Lung microvascular endothelial cell (primary cell): Measurements from ENCODE around the gene GSTA4. TPM values are rescaled to one million over a fixed set of nuclear protein-coding genes. Genes with fewer than 3 reads are reported as not detected.

Experiments
- total RNA-seq: library from RNA; depleted of rRNA; stranded (reverse); fragments of >200 nt; gene quantifications from 2 replicates; pipeline ENCODE4 v1.2.1, GENCODE V29; 2014

The GSTA4 gene
- total RNA-seq, 1 donor from 2014 or later, result 9.7 TPM

Other genes starting within 250 kb of the GSTA4 start
- not detected in 2 replicates for gene GSTA2, start 231.8 kb downstream of the GSTA4 start, total RNA-seq
- gene GSTA1, start 191.5 kb downstream of the GSTA4 start, total RNA-seq, result not detected in 2 replicates
- not detected in 2 replicates for gene GSTA5, start 154.5 kb downstream of the GSTA4 start, total RNA-seq
- gene GSTA3, start 85.6 kb downstream of the GSTA4 start, total RNA-seq, result not detected in 2 replicates
- gene CILK1, start 66.5 kb upstream of the GSTA4 start, total RNA-seq, result 3.3 and 3.8 TPM in 2 replicates
- gene FBXO9, start 70.1 kb upstream of the GSTA4 start, total RNA-seq, result 19.4 and 25.2 TPM in 2 replicates
- gene GCM1, start 153.6 kb upstream of the GSTA4 start, total RNA-seq, result under 0.01 TPM in 1 of 2 replicates, not detected in the other